ENCODE measurements around the gene MYL10. TPM values are rescaled to one million over a fixed set of nuclear protein-coding genes. Genes with fewer than 3 reads are reported as not detected.
"Not testable (repeated sequence)": the region's sequence is repeated elsewhere in the genome, so short reads cannot be mapped to it uniquely, and the experiment has no call there.

MYL10 gene
- total RNA-seq, 2 donors from 2014 or later = not detected

DNA sequence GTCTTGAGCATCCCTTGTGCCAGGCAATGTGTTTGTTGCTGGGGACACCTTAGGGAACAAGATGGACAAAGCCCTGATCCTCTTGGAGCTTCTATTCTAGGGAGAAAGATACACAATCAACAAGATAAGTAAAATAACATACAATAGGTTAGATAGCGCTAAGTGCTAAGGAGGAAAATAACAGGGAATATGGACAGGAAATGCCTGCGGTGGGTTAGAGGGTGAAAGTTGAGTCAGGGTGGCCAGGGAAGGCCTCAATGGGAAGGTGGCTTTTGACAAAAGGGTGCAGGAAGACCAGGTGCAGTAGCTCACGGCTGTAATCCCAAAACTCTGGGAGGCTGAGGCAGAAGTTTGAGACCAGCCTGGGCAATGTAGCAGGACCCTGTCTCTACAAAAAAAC is 38.3 kb upstream of the MYL10 start:
- H3K9me3 Mint-ChIP-seq = peaks cover 5 to 10% of the 10 kb centered on the region in 2 donors
- no peaks in the 10 kb centered on the region for H3K27me3 Mint-ChIP-seq (ENCODE audit: low read depth)
- ATAC-seq (replicated peaks in 1 of 2) = no peak
- H3K4me3 Mint-ChIP-seq = no peak overlapping the region
- DNase-seq = no peak
- H3K27ac Mint-ChIP-seq = no peak overlapping the region
- peaks cover 3 to 4% of the 10 kb centered on the region in 2 donors for H3K36me3 Mint-ChIP-seq (ENCODE audit: insufficient read depth in 2 of 2)
- no peaks in the 10 kb centered on the region for H3K4me1 Mint-ChIP-seq (ENCODE audit: low read depth)

DNA sequence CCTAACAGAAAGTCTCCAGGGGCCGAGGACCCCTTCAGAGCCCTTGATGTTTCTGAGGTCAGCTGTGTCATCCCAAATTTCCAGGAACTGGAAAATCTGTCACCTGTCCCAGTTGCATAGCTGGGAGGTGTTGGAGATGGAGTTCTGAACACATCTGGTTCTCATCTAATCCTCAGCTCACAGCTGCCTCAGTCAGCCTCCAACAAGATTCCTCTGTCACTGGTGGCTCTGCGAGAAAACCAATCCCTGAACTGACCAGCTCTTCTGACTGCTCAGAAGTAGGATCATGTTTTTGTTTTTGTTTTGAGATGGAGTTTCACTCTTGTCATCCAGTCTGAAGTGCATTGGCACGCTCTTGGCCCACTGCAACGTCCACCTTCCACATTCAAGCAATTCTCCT is 37.6 kb upstream of the MYL10 start:
- no peaks in the 10 kb centered on the region for H3K27me3 Mint-ChIP-seq (ENCODE audit: low read depth)
- no peak overlapping the region for H3K27ac Mint-ChIP-seq
- no peak for DNase-seq
- H3K36me3 Mint-ChIP-seq (ENCODE audit: insufficient read depth in 2 of 2) = peaks cover 3 to 4% of the 10 kb centered on the region in 2 donors
- ATAC-seq (replicated peaks in 1 of 2) = no peak
- no peaks in the 10 kb centered on the region for H3K4me1 Mint-ChIP-seq (ENCODE audit: low read depth)
- peaks cover 5 to 10% of the 10 kb centered on the region in 2 donors for H3K9me3 Mint-ChIP-seq
- no peak overlapping the region for H3K4me3 Mint-ChIP-seq

DNA sequence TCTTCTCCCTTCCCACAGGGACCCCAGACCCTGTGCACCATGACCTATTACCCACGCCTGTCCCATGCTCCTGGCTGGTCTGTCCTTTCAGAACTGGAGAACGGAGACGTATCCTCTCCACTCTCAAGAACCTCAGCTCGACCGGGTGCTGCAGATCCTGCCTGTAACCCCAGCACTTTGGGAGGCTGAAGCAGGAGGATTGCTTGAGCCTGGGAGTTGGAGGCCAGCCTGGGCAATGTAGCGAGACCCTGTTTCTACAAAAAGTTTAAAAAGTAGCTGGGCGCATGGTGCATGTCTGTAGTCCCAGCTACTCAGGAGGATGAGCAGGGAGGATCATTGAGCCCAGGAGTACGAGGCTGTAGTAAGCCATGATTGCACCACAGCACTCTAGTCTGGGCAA is 37.2 kb upstream of the MYL10 start:
- ATAC-seq (replicated peaks in 1 of 2) = no peak
- Mint-ChIP-seq H3K4me3 (no peak overlapping the region), H3K36me3 (ENCODE audit: insufficient read depth in 2 of 2) (peaks cover 3 to 4% of the 10 kb centered on the region in 2 donors), H3K4me1 (ENCODE audit: low read depth) (no peaks in the 10 kb centered on the region), H3K27me3 (ENCODE audit: low read depth) (no peaks in the 10 kb centered on the region), H3K27ac (no peak overlapping the region), H3K9me3 (peaks cover 5 to 10% of the 10 kb centered on the region in 2 donors)
- no peak for DNase-seq

DNA sequence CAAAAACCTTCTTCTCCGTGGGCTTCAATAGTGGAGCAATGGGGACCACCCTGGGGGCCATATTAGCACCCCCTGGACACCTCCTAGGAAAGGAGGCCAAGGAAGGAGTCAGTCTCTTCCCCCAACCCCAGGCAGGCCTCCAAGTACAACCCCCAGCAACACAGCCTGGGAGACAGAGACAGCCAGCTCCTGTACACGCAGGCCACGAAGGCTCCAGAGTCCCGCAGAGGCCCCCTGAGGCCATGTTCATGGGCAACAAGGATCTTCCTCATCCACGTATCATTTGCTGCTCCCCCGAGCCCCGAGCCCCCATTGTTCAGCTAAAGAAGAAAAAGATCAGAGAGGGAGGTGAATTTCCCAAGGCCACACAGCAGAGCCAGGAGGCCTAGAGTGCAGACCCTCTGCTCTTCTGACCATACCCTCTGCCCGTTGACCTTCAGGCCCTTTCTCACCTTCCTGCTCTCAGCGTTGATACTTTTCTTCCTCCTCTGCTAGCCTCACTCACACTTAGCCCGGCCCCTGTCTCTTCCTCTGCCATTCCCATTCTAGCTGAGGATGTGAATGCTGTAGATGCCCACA is 35.9 kb upstream of the MYL10 start:
- Mint-ChIP-seq H3K4me3 (no peak overlapping the region), H3K9me3 (peaks cover 5 to 10% of the 10 kb centered on the region in 2 donors), H3K4me1 (ENCODE audit: low read depth) (no peaks in the 10 kb centered on the region), H3K27ac (no peak overlapping the region), H3K36me3 (ENCODE audit: insufficient read depth in 2 of 2) (peaks cover 3 to 4% of the 10 kb centered on the region in 2 donors), H3K27me3 (ENCODE audit: low read depth) (no peaks in the 10 kb centered on the region)
- ATAC-seq (replicated peaks in 1 of 2) (no peak), DNase-seq (no peak)

DNA sequence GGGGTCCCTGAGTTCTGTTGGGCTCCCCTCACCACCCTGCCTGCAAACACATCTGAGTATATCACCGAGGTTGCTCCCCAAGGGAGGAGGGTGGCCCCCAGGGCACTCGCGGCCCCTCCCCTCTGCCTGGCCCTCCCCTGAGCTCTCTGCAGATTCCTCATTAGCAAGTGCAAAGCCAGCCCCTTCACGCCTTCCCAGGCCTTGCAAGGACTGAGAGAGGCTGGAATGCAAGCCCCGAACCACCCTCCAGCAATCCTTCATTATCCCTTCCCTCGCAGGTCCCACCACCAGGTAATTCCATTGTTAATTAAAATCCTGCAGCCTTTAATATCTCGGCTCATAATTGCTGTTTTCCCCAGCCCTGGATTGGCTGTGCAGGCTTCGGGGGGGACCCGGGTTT is 35.3 kb upstream of the MYL10 start:
- DNase-seq (no peak), ATAC-seq (replicated peaks in 1 of 2) (no peak)
- H3K9me3 Mint-ChIP-seq = peaks cover 5 to 10% of the 10 kb centered on the region in 2 donors
- peaks cover 3 to 4% of the 10 kb centered on the region in 2 donors for H3K36me3 Mint-ChIP-seq (ENCODE audit: insufficient read depth in 2 of 2)
- H3K4me1 Mint-ChIP-seq (ENCODE audit: low read depth) = no peaks in the 10 kb centered on the region
- no peak overlapping the region for H3K27ac Mint-ChIP-seq
- H3K27me3 Mint-ChIP-seq (ENCODE audit: low read depth) = no peaks in the 10 kb centered on the region
- H3K4me3 Mint-ChIP-seq = no peak overlapping the region

DNA sequence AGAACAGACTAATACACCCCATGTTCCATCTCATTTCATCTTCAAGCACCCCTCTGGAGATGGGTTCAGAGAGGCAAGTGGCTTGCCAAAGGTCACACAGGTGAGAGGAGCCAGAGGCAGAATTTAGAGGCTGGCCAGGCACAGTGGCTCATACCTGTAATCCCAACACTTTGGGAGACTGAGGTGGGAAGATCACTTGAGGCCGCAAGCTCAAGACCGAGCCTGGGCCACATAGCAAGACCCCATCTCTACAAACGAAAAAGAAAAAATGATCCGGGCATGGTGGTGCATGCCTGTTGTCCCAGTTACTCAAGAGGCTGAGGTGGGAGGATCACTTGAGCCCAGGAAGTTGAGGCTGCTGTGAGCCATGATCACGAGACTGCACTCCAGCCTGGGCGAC is 34.7 kb upstream of the MYL10 start:
- Mint-ChIP-seq H3K36me3 (ENCODE audit: insufficient read depth in 2 of 2) (peaks cover 3 to 4% of the 10 kb centered on the region in 2 donors), H3K27me3 (ENCODE audit: low read depth) (no peaks in the 10 kb centered on the region), H3K27ac (no peak overlapping the region), H3K4me3 (no peak overlapping the region), H3K9me3 (peaks cover 5 to 9% of the 10 kb centered on the region in 2 donors), H3K4me1 (ENCODE audit: low read depth) (no peaks in the 10 kb centered on the region)
- DNase-seq (no peak), ATAC-seq (replicated peaks in 1 of 2) (no peak)

DNA sequence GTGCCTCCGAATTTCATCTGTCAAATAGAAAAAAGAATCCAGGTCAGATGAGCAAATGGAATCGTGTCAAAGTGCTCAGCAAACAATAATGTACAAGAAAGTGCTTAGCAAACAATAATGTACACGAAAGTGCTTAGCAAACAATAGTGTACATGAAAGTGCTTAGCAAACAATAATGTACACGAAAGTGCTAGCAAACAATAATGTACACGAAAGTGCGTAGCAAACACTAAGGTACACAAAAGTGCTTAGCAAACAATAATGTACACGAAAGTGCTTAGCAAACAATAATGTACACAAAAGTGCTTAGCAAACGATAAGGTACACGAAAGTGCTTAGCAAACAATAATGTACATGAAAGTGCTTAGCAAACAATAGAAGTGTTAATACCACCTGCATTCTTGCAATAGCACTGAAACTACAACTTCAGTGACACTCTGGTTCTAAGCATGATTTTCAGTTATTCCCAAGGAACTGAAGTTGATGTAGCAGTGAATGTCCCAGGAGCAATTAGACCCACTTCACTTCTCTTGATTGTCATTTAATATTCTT is 33.4 kb upstream of the MYL10 start:
- ATAC-seq (replicated peaks in 1 of 2) (no peak), DNase-seq (no peak)
- Mint-ChIP-seq H3K36me3 (ENCODE audit: insufficient read depth in 2 of 2) (peaks cover 3 to 4% of the 10 kb centered on the region in 2 donors), H3K27me3 (ENCODE audit: low read depth) (no peaks in the 10 kb centered on the region), H3K27ac (no peak overlapping the region), H3K4me1 (ENCODE audit: low read depth) (no peaks in the 10 kb centered on the region), H3K9me3 (peaks cover 5 to 6% of the 10 kb centered on the region in 2 donors), H3K4me3 (no peak overlapping the region)

DNA sequence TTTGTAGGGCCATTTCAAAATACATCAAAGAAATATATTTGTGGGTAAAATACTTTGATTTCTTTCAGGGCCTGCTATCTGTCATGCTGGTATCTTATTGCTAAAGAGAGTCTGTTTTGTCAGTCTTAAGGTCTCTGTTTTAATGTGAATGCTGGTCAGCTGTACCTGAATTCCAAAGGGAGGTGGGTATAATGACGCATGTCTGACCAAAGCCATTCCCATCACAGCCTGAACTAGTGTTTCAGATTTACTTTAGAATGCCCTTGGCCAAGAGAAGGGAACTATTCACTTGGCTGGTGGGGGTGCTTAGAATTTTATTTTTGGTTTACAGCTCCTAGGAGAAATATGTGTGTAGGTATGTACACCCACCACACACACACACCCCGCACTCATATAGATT is 30.6 kb upstream of the MYL10 start:
- H3K36me3 Mint-ChIP-seq (ENCODE audit: insufficient read depth in 2 of 2) = peaks cover 3 to 4% of the 10 kb centered on the region in 2 donors
- H3K4me1 Mint-ChIP-seq (ENCODE audit: low read depth) = no peaks in the 10 kb centered on the region
- no peak overlapping the region for H3K4me3 Mint-ChIP-seq
- DNase-seq (no peak), ATAC-seq (replicated peaks in 1 of 2) (no peak)
- peaks cover 11% of the 10 kb centered on the region for H3K27me3 Mint-ChIP-seq (ENCODE audit: low read depth)
- peaks cover 5 to 6% of the 10 kb centered on the region in 2 donors for H3K9me3 Mint-ChIP-seq
- no peak overlapping the region for H3K27ac Mint-ChIP-seq

DNA sequence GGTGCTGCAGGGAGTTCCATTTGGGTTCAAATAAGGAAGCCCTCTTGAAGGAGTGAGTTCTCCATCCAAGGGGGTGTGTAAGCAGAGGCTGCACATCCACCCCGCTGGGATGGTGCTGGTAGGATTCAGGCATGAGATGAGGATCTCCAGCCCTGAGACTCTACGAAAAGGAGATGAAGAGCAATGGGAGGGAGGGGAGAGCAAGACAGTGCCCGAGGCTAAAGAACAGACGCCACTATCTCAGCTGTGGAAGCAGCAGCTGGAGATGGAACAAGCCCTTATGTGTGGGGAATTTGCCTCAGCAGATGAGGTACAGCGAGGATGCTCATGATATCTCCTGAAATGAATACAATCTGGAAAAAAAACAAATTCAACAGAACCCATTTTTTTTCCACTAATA is 28.1 kb upstream of the MYL10 start:
- no peaks in the 10 kb centered on the region for H3K36me3 Mint-ChIP-seq (ENCODE audit: insufficient read depth in 2 of 2)
- DNase-seq (no peak), ATAC-seq (replicated peaks in 1 of 2) (no peak)
- H3K27ac Mint-ChIP-seq = no peak overlapping the region
- H3K4me3 Mint-ChIP-seq = no peak overlapping the region
- H3K9me3 Mint-ChIP-seq = no peaks in the 10 kb centered on the region
- no peaks in the 10 kb centered on the region for H3K4me1 Mint-ChIP-seq (ENCODE audit: low read depth)
- peaks cover 12% of the 10 kb centered on the region for H3K27me3 Mint-ChIP-seq (ENCODE audit: low read depth)

DNA sequence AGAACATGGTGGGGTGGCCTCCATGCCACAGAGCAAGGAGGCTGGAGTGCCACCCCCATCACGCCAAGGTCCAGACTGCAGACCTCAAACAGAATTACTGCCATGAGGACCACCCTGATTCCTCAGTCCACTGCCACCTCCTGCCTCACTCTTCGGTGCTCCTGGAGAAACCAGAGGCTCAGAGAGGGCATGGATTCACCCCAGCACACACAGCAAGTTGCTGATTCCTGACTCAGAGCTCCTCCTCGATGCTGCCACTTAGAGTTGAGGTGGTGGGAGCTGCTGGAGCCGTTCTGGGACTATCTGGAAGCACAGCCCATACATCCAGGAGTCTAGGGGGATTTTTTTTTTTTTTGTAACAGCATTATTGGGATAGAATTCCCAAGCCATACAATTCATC is 22.0 kb upstream of the MYL10 start:
- no peaks in the 10 kb centered on the region for H3K4me1 Mint-ChIP-seq (ENCODE audit: low read depth)
- H3K9me3 Mint-ChIP-seq = no peaks in the 10 kb centered on the region
- H3K27me3 Mint-ChIP-seq (ENCODE audit: low read depth) = peaks cover 28% of the 10 kb centered on the region
- DNase-seq = no peak
- H3K4me3 Mint-ChIP-seq = no peak overlapping the region
- H3K36me3 Mint-ChIP-seq (ENCODE audit: insufficient read depth in 2 of 2) = no peaks in the 10 kb centered on the region
- ATAC-seq (replicated peaks in 1 of 2) = no peak
- no peak overlapping the region for H3K27ac Mint-ChIP-seq

DNA sequence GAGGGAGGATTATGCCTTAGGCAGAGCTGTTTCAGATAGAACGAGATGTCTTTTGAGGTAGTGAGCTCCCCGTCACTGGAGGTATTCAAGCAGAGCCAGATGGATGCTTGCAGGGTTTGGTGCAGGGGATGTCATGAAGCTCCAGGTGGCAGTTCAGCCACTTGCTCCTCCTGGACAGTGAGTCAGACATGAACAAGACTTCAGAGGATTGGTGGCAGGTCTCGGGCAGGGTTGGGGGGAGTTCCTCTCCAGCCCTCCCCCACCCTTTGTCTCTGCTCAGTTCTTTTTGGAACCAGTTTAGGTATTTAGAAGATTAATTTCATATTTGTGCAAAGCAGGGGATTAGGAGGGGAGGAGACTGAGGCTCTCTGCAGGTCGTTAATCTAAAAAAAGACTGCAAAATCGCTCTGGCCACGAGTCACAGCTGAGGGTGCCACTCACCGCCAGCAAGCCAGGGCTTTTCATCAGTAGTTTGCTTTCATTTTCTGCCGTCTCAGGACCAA is 21.5 kb upstream of the MYL10 start:
- no peak overlapping the region for H3K4me3 Mint-ChIP-seq
- no peaks in the 10 kb centered on the region for H3K36me3 Mint-ChIP-seq (ENCODE audit: insufficient read depth in 2 of 2)
- H3K27me3 Mint-ChIP-seq (ENCODE audit: low read depth) = peaks cover 28% of the 10 kb centered on the region
- H3K27ac Mint-ChIP-seq = no peak overlapping the region
- H3K9me3 Mint-ChIP-seq = no peaks in the 10 kb centered on the region
- no peak for ATAC-seq (replicated peaks in 1 of 2)
- no peak for DNase-seq
- no peaks in the 10 kb centered on the region for H3K4me1 Mint-ChIP-seq (ENCODE audit: low read depth)

DNA sequence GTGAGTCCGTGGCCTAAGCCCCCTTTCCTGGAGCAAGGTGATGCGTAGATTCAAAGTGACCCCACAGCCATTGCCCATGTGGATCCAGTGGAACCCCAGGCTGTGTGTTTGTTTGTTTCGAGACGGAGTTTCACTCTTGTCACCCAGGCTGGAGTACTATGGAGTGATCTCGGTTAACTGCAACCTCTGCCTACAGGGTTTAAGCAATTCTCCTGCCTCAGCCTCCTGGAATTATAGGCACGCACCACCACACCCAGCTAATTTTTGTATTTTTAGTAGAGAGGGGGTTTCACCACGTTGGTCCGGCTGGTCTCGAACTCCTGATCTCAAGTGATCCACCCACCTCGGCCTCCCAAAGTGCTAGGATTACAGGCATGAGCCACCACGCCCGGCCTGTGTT is 18.8 kb upstream of the MYL10 start:
- peaks cover 28% of the 10 kb centered on the region for H3K27me3 Mint-ChIP-seq (ENCODE audit: low read depth)
- not testable (repeated sequence) for H3K4me3 Mint-ChIP-seq; H3K36me3 Mint-ChIP-seq (ENCODE audit: insufficient read depth in 2 of 2); H3K27ac Mint-ChIP-seq; DNase-seq; ATAC-seq (replicated peaks in 1 of 2); H3K9me3 Mint-ChIP-seq; H3K4me1 Mint-ChIP-seq (ENCODE audit: low read depth)

DNA sequence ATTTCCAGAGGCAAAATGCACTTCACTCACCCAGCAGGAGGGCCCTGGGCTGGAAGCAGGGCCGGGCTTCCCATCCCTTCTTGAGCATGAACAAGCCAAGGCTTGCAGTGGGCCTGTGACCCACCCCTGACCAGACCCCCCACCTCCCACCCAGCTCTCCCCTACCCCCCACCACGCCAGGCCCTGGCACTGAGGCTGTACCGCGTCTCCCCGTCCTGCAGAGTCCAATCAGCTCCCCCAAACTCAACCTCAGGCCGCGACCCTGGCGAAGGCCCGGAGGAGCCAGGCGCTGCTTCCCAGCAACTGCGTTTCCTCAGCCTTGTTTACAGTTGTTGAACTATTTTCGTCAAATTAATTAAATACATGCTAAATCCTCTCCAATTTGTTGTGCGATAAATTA is 16.9 kb upstream of the MYL10 start:
- DNase-seq (no peak), ATAC-seq (replicated peaks in 1 of 2) (no peak)
- Mint-ChIP-seq H3K4me1 (ENCODE audit: low read depth) (no peaks in the 10 kb centered on the region), H3K36me3 (ENCODE audit: insufficient read depth in 2 of 2) (no peaks in the 10 kb centered on the region), H3K27me3 (ENCODE audit: low read depth) (peaks cover 16% of the 10 kb centered on the region), H3K4me3 (no peak overlapping the region), H3K9me3 (no peaks in the 10 kb centered on the region), H3K27ac (no peak overlapping the region)

DNA sequence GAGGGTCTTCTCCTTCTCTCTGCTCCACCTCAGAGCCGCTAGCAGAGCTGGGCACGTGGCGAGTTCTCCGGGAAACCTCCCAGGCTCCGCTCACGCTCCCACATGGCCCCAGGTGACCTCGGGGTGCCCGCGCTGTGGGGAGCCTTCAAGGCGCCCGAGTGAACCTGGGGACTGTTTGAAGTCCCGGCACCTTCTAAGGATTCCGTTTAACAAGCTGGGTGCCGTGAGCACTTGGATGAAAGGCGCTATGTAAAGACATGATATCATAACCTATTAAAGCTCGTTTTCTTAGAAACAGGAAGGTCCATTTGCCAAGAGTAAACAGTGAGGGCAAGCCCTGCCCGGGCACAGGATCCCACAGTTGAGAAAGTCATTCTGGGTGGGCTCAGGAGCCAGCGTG is 15.8 kb upstream of the MYL10 start:
- H3K27me3 Mint-ChIP-seq (ENCODE audit: low read depth) = peaks cover 6% of the 10 kb centered on the region
- no peak for ATAC-seq (replicated peaks in 1 of 2)
- H3K27ac Mint-ChIP-seq = no peak overlapping the region
- H3K4me3 Mint-ChIP-seq = no peak overlapping the region
- no peaks in the 10 kb centered on the region for H3K4me1 Mint-ChIP-seq (ENCODE audit: low read depth)
- no peaks in the 10 kb centered on the region for H3K36me3 Mint-ChIP-seq (ENCODE audit: insufficient read depth in 2 of 2)
- H3K9me3 Mint-ChIP-seq = no peaks in the 10 kb centered on the region
- DNase-seq = no peak
